Neuronal stem cell (in vitro differentiated cells): ENCODE data around the gene ADD1.
A peak's percentile ranks its signal among the peaks of the same experiment; 100 is the strongest.

Experiments
- DNase-seq: peaks from one replicate; pipeline ENCODE4 v3.0.0-alpha.2; 2013; ENCODE audit warnings: low spot score
- H2AFZ ChIP-seq: one replicate; pipeline ENCODE4 v1.6.1; 2013; ENCODE audit warnings: mild to moderate bottlenecking, low read length, inconsistent platforms
- H2AK5ac ChIP-seq: 2 replicates; pipeline ENCODE4 v1.6.1; 2013; ENCODE audit warnings: low read depth, mild to moderate bottlenecking, inconsistent platforms, low read length, moderate library complexity, mixed read lengths
- H2BK120ac ChIP-seq: 2 replicates; pipeline ENCODE4 v1.6.1; 2013; ENCODE audit warnings: low read depth, mild to moderate bottlenecking, inconsistent platforms, low read length, moderate library complexity, mixed read lengths
- H2BK12ac ChIP-seq: one replicate; pipeline ENCODE4 v1.6.1; 2013; ENCODE audit warnings: low read length, inconsistent platforms
- H2BK15ac ChIP-seq: 2 replicates; pipeline ENCODE4 v1.6.1; 2013; ENCODE audit warnings: mild to moderate bottlenecking, low read length, inconsistent platforms, mixed read lengths
- H2BK5ac ChIP-seq: one replicate; pipeline ENCODE4 v1.6.1; 2013; ENCODE audit warnings: inconsistent platforms, mild to moderate bottlenecking, low read length, moderate library complexity
- H3K14ac ChIP-seq: one replicate; pipeline ENCODE4 v1.6.1; 2013; ENCODE audit warnings: low read length, inconsistent platforms
- H3K18ac ChIP-seq: 2 replicates; pipeline ENCODE4 v1.6.1; 2013; ENCODE audit warnings: low read length, inconsistent platforms
- H3K23ac ChIP-seq: 2 replicates; pipeline ENCODE4 v1.6.1; 2013; ENCODE audit warnings: low read depth, mild to moderate bottlenecking, mixed read lengths, low read length, inconsistent platforms; ENCODE audit not compliant: poor library complexity
- H3K27ac ChIP-seq: replicated peaks from 3 replicates; pipeline ENCODE4 v1.5.1; 2013; ENCODE audit warnings: low read length, inconsistent platforms
- H3K27me3 ChIP-seq, 3 experiments: 2 replicates each; pipeline ENCODE4 v1.6.1; 2013; ENCODE audit warnings: low read length in 3 of 3, mild to moderate bottlenecking in 2 of 3, inconsistent platforms in 1 of 3, low read depth in 1 of 3, mixed read lengths in 1 of 3, moderate library complexity in 1 of 3; ENCODE audit not compliant: control insufficient read depth in 3 of 3, insufficient read depth in 3 of 3
- H3K36me3 ChIP-seq, 2 donors: replicated peaks in 1 of 2; 2 replicates each; pipeline ENCODE4 v1.6.1; 2013; ENCODE audit warnings: low read length in 2 of 2; ENCODE audit not compliant: control insufficient read depth in 2 of 2, insufficient read depth in 2 of 2
- H3K4ac ChIP-seq: 2 replicates; pipeline ENCODE4 v1.6.1; 2013; ENCODE audit warnings: inconsistent platforms, mild to moderate bottlenecking, low read length, moderate library complexity
- H3K4me1 ChIP-seq, 2 donors: 1 replicate in 1 of 2; 2 replicates in 1 of 2; pipeline ENCODE4 v1.6.1; 2013; ENCODE audit warnings: low read length in 2 of 2, low read depth in 1 of 2; ENCODE audit not compliant: control insufficient read depth in 2 of 2, insufficient read depth in 1 of 2
- H3K4me2 ChIP-seq: one replicate; pipeline ENCODE4 v1.6.1; 2013; ENCODE audit warnings: mild to moderate bottlenecking, low read length, inconsistent platforms; ENCODE audit not compliant: insufficient read depth, poor library complexity, severe bottlenecking
- H3K4me3 ChIP-seq, 2 donors: 2 replicates each; pipeline ENCODE4 v1.5.1; 2013; ENCODE audit warnings: low read length in 2 of 2, mild to moderate bottlenecking in 2 of 2, inconsistent platforms in 1 of 2, moderate library complexity in 1 of 2
- H3K79me1 ChIP-seq: one replicate; pipeline ENCODE4 v1.6.1; 2013; ENCODE audit warnings: low read depth, mild to moderate bottlenecking, inconsistent platforms, low read length, moderate library complexity
- H3K9ac ChIP-seq: one replicate; pipeline ENCODE4 v1.6.1; 2013; ENCODE audit warnings: mild to moderate bottlenecking, low read depth, low read length, inconsistent platforms; ENCODE audit not compliant: poor library complexity
- H3K9me3 ChIP-seq, 2 donors: replicated peaks in 1 of 2; 2 replicates each; pipeline versions ENCODE3 to v1.6.1; 2013; ENCODE audit warnings: low read length in 2 of 2, mild to moderate bottlenecking in 2 of 2, inconsistent platforms in 1 of 2, low read depth in 1 of 2, mixed read lengths in 1 of 2, moderate library complexity in 1 of 2; ENCODE audit not compliant: control insufficient read depth in 2 of 2, insufficient read depth in 1 of 2
- H4K8ac ChIP-seq: one replicate; pipeline ENCODE4 v1.6.1; 2013; ENCODE audit warnings: low read depth, mild to moderate bottlenecking, inconsistent platforms, low read length, moderate library complexity
- H4K91ac ChIP-seq: one replicate; pipeline ENCODE4 v1.6.1; 2013; ENCODE audit warnings: low read length, low read depth, mild to moderate bottlenecking, inconsistent platforms; ENCODE audit not compliant: poor library complexity
- WGBS, 2 donors: extraction: QIAGEN DNeasy Blood & Tissue Kit; methylation state at CpG; one replicate each; pipeline ENCODE4 v1.1.7; 2013; ENCODE audit warnings: missing lambda C conversion rate in 2 of 2, mixed read lengths in 1 of 2; ENCODE audit not compliant: insufficient read length in 2 of 2, insufficient replicate concordance in 1 of 2; ENCODE audit errors: extremely low coverage in 2 of 2; 5-methylcytosine and 5-hydroxymethylcytosine counted together

ADD1 gene

GRCh38 chr4:2798399-2799223 is 45.0 kb upstream of the ADD1 start:
- peak overlapping the region; percentile 66 for H2BK12ac ChIP-seq
- peak overlapping the region; percentile 79 for H2BK15ac ChIP-seq
- H2BK120ac ChIP-seq, result no peak overlapping the region
- H2AFZ ChIP-seq, result peak overlapping the region; percentile 29
- DNase-seq, result no peak
- peaks cover under 1 to 15% (median 11%) of the 10 kb centered on the region in 3 experiments for H3K27me3 ChIP-seq
- H3K14ac ChIP-seq, result no peak overlapping the region
- no peak overlapping the region for H3K4me2 ChIP-seq
- no peak overlapping the region for H3K9ac ChIP-seq
- H2AK5ac ChIP-seq, result peak overlapping the region; percentile 94
- H3K4ac ChIP-seq, result peak overlapping the region; percentile 39
- no peak overlapping the region for H3K27ac ChIP-seq
- H3K9me3 ChIP-seq, result peaks cover 0 to 2% of the 10 kb centered on the region in 2 donors
- peak overlapping the region; percentile 8 for H3K23ac ChIP-seq
- peak overlapping the region; percentile 15 for H3K18ac ChIP-seq
- peak overlapping the region; percentile 58 for H2BK5ac ChIP-seq
- H4K8ac ChIP-seq, result peak overlapping the region; percentile 48
- H3K36me3 ChIP-seq, result no peaks in the 10 kb centered on the region
- WGBS, 2 donors, result no CpG with 5 or more reads among the region's 29 CpGs
- peaks cover 19 to 44% of the 10 kb centered on the region in 2 donors for H3K4me1 ChIP-seq
- no peak overlapping the region for H4K91ac ChIP-seq
- no peak overlapping the region for H3K4me3 ChIP-seq
- no peaks in the 10 kb centered on the region for H3K79me1 ChIP-seq

DNA sequence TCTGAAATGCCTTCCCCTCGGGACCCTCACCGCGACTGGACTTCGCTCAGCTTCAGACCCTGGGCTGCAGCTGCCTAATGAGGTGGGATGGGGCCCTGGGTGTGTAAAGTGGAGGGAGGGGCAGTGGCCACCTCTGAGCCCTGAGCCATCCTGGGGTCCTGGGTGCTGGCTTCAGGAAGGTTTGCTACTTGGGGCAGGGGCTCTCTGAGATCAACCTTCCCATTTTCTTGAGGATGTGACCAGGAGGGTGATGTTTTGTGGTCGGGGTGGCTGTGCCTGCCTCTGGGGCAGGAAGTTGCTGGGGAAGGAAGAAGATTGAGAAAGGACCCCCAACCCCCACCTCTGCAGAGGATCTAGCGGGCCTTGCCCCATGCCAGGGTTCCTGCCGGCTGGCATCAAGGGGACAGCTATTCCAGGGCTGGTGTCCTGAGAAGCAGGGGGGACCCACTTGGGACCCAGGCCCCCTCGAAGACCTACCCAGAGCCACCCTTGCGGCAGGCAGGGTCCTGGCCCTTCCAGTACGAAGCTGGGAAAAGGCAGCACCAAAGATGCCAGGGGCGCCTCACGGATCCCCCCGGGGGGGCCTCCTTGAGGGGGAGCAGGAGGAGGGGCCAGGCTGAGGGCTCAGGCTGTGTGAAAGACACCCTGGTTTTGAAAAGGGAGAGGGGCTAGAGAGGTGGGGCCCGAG is 44.3 kb upstream of the ADD1 start:
- Histone ChIP-seq H3K14ac (peak overlapping the region; percentile 27), H3K18ac (peak overlapping the region; percentile 84), H2BK12ac (peak overlapping the region; percentile 16), H3K4me3 (no peak overlapping the region), H3K27ac (no peak overlapping the region), H3K4ac (peak overlapping the region; percentile 39), H3K4me2 (no peak overlapping the region), H2AK5ac (peak overlapping the region; percentile 94), H3K4me1 (peaks cover 16 to 37% of the 10 kb centered on the region in 2 donors), H3K27me3 (peaks cover 0 to 8% (median 3%) of the 10 kb centered on the region in 3 experiments), H3K9me3 (peaks cover 0 to 2% of the 10 kb centered on the region in 2 donors), H4K8ac (peak overlapping the region; percentile 48), H2AFZ (no peak overlapping the region), H2BK15ac (peak overlapping the region; percentile 11), H2BK120ac (no peak overlapping the region), H3K9ac (no peak overlapping the region), H4K91ac (no peak overlapping the region), H3K36me3 (no peaks in the 10 kb centered on the region), H3K23ac (peak overlapping the region; percentile 69), H2BK5ac (peak overlapping the region; percentile 58), H3K79me1 (no peaks in the 10 kb centered on the region)
- no CpG with 5 or more reads among the region's 14 CpGs for WGBS, 2 donors
- DNase-seq, result no peak

GRCh38 chr4:2799971-2800690 is 43.5 kb upstream of the ADD1 start:
- H3K4me1 ChIP-seq, result peaks cover 16 to 33% of the 10 kb centered on the region in 2 donors
- H2BK12ac ChIP-seq, result peak overlapping the region; percentile 19
- peak overlapping the region; percentile 11 for H2BK15ac ChIP-seq
- no peaks in the 10 kb centered on the region for H3K36me3 ChIP-seq
- H3K79me1 ChIP-seq, result no peaks in the 10 kb centered on the region
- no CpG with 5 or more reads among the region's 23 CpGs for WGBS, 2 donors
- peak overlapping the region; percentile 67 for H3K14ac ChIP-seq
- H3K27me3 ChIP-seq, result peaks cover 0 to under 1% (median 0%) of the 10 kb centered on the region in 3 experiments
- H3K4me2 ChIP-seq, result no peak overlapping the region
- H3K9me3 ChIP-seq, result peaks cover 0 to 2% of the 10 kb centered on the region in 2 donors
- H3K4ac ChIP-seq, result peak overlapping the region; percentile 32
- H3K4me3 ChIP-seq, result peak overlapping the region in 1 of 2 donors; percentile 53
- peak overlapping the region; percentile 89 for H2AFZ ChIP-seq
- no peak for DNase-seq
- no peak overlapping the region for H4K91ac ChIP-seq
- peak overlapping the region; percentile 63 for H3K9ac ChIP-seq
- H2BK5ac ChIP-seq, result peak overlapping the region; percentile 58
- peak overlapping the region; percentile 98 for H2AK5ac ChIP-seq
- H3K18ac ChIP-seq, result peak overlapping the region; percentile 84
- H3K27ac ChIP-seq, result no peak overlapping the region
- peak overlapping the region; percentile 89 for H3K23ac ChIP-seq
- H2BK120ac ChIP-seq, result no peak overlapping the region
- H4K8ac ChIP-seq, result no peak overlapping the region
